Prostate gland (tissue), 2 donors: Measurements from ENCODE around the gene PRKAA1.

Source experiments
- POLR2A ChIP-seq: fragments of 450-650 bp; IDR thresholded peaks from one replicate; pipeline ENCODE4 v1.6.1; 2016; ENCODE audit warnings: antibody characterized with exemption, mild to moderate bottlenecking
- TF ChIP-seq, protein P1 (sequence below), 4 experiments: fragments of 200-600 bp in 2 of 4; fragments of 450-650 bp in 2 of 4; sonication (generic) in 2 of 4; IDR thresholded peaks; 1 replicate in 3 of 4; 2 replicates in 1 of 4; pipeline ENCODE4 v1.5.1; 2016 to 2019; ENCODE audit warnings: antibody characterized with exemption in 4 of 4, mild to moderate bottlenecking in 2 of 4, moderate library complexity in 2 of 4

DNA sequence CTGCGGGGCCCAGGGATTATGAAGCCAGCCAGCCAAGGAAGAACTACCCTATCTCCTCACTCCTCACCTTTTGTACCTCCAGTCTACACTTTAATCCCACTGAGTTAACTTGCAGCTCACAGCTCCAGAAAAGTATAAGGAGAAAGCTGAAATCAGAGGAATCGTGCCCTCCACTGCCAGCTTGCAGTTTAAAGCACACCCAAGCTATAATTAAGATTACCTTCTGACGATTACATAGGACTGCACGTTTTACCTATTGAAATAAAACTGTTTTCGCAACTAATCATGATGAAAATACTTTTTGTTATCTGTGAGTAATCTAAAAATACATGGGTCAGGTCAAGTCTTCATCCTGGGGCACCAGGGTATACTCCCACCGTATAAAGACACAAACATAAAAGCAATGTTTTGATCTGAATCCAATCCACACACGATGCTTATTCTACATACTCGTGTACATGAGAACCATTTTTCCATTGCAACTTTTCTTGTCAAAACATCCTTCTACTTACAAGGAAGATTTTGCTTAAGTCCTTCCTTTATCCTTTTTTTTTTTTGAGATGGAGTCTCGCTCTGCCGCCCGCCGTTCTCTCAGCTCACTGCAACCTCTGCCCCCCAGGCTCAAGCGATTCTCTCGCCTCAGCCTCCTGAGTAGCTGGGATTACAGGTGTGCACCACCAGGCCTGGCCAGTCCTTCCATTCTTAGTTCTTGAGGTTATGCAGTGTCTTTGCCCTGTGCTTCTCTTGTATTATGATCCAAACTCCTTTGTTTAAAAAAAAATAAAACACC lies 29.2 kb upstream of the PRKAA1 start:
- TF ChIP-seq, protein P1, sequence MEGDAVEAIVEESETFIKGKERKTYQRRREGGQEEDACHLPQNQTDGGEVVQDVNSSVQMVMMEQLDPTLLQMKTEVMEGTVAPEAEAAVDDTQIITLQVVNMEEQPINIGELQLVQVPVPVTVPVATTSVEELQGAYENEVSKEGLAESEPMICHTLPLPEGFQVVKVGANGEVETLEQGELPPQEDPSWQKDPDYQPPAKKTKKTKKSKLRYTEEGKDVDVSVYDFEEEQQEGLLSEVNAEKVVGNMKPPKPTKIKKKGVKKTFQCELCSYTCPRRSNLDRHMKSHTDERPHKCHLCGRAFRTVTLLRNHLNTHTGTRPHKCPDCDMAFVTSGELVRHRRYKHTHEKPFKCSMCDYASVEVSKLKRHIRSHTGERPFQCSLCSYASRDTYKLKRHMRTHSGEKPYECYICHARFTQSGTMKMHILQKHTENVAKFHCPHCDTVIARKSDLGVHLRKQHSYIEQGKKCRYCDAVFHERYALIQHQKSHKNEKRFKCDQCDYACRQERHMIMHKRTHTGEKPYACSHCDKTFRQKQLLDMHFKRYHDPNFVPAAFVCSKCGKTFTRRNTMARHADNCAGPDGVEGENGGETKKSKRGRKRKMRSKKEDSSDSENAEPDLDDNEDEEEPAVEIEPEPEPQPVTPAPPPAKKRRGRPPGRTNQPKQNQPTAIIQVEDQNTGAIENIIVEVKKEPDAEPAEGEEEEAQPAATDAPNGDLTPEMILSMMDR (IDR thresholded peaks at IDR 0.05): no peak
- TF ChIP-seq POLR2A: no peak
